ENCODE results near the gene TMEM259. TPM values are rescaled to one million over a fixed set of nuclear protein-coding genes. Genes with fewer than 3 reads are reported as not detected.

Gene TMEM259
- total and polyA plus RNA-seq, 7 donors = 67.1 to 133 (median 88.8) TPM

DNA sequence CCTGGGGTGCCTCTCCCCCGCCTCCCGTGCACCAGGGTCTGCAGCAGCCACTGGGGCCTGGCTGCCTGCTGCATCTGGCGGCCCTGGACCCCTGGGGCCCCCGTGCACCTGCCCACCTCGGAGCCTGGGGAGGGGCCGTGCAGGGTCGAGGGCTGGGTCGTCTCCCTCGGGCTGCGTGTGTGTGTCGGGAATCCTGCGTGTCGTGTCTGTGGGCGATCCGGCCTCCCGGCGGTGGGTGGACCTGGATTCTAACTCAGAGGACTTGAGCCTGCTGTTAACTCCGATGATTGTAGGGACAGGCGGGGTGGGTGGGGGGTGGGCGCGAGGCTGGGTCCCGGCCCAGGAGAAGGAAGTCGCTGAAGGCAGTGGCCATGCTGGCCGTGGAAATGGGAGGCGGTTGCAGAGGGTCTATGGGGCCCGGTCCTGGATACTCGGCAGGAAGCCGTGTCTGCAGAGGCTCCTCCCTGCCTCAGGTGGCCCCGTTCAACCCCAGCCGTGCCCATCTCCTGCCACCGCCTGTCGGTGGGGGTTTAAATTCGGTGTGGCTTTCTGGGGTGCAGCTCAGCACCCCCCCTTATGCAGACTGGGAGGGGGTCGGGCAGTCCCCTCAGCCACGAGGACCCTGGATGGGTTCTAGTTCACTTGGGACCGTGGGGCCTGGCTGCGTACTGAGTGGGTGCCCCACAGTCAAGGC is 46.2 kb downstream of the TMEM259 start:
- Histone ChIP-seq H3K27ac (no peak overlapping the region), H3K4me1 (no peaks in the 10 kb centered on the region), H3K36me3 (ENCODE audit: insufficient read depth in 1 of 2, low read depth in 1 of 2) (peaks cover 0 to 17% of the 10 kb centered on the region in 2 donors), H3K27me3 (ENCODE audit: insufficient read depth in 3 of 3, low read length in 2 of 3) (peaks cover 0 to 7% (median 0%) of the 10 kb centered on the region in 3 donors), H3K4me3 (no peak overlapping the region), H3K9me3 (peaks cover 17% of the 10 kb centered on the region)
- 52 to 72% (median 56%) methylated on average over 27 to 37 of the region's 37 CpGs for WGBS, 3 donors
- intact Hi-C loops (cut with DNase I) = no loop called here
- no peak for ATAC-seq
- no peak for DNase-seq
- TF ChIP-seq, protein P1, sequence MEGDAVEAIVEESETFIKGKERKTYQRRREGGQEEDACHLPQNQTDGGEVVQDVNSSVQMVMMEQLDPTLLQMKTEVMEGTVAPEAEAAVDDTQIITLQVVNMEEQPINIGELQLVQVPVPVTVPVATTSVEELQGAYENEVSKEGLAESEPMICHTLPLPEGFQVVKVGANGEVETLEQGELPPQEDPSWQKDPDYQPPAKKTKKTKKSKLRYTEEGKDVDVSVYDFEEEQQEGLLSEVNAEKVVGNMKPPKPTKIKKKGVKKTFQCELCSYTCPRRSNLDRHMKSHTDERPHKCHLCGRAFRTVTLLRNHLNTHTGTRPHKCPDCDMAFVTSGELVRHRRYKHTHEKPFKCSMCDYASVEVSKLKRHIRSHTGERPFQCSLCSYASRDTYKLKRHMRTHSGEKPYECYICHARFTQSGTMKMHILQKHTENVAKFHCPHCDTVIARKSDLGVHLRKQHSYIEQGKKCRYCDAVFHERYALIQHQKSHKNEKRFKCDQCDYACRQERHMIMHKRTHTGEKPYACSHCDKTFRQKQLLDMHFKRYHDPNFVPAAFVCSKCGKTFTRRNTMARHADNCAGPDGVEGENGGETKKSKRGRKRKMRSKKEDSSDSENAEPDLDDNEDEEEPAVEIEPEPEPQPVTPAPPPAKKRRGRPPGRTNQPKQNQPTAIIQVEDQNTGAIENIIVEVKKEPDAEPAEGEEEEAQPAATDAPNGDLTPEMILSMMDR (IDR thresholded peaks at IDR 0.05) = no peak

DNA sequence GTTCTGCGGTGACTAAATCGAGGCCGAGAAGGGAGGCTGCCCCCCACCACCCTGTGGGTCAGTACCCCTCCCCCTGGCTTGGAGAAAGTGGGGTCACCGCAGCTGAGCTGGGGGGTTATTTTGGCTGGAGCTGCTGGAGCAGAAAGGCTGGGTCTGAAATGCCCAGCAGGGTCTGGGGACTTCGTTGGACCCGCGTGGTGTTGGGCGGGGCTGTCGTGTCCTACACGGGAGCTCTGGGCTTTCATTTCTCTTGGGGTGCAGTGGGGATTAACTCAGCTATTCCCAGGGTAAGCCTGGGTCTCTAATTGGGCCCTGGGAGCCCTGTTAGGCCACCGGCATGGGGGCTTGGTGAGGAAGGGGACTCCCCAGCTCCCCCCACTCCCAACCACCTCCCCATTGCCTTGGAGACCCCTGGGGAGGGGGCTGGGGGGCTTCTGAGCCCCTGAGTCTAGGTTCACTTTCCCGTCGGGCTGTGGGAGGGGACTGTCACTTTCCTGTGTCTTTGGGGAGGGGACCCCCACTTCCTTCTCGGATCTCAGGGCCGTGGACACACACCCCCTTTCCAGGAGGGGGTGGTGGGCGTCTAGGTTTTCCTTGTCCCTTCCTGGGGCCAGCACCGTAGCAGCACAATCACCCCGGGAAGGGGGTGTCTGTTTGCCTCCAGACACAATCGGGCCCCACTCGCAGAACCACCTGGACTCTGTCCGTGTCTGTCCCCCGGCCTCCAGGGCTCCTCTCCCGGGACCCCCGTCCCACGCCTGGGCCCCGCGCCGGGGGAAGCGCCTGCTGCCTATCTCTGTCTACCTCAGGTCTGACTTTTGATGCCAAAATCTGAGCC is 47.0 kb downstream of the TMEM259 start:
- Histone ChIP-seq H3K36me3 (ENCODE audit: insufficient read depth in 1 of 2, low read depth in 1 of 2) (peaks cover 0 to 25% of the 10 kb centered on the region in 2 donors), H3K9me3 (peaks cover 17% of the 10 kb centered on the region), H3K4me1 (no peaks in the 10 kb centered on the region), H3K27me3 (ENCODE audit: insufficient read depth in 3 of 3, low read length in 2 of 3) (peaks cover 0 to 7% (median 0%) of the 10 kb centered on the region in 3 donors), H3K27ac (no peak overlapping the region), H3K4me3 (no peak overlapping the region)
- TF ChIP-seq, protein P1 (IDR thresholded peaks at IDR 0.05) = no peak
- ATAC-seq (no peak), DNase-seq (no peak)
- WGBS, 3 donors = 60 to 65% (median 61%) methylated on average over 27 to 29 of the region's 29 CpGs
- intact Hi-C loops (cut with DNase I) = no loop called here

DNA sequence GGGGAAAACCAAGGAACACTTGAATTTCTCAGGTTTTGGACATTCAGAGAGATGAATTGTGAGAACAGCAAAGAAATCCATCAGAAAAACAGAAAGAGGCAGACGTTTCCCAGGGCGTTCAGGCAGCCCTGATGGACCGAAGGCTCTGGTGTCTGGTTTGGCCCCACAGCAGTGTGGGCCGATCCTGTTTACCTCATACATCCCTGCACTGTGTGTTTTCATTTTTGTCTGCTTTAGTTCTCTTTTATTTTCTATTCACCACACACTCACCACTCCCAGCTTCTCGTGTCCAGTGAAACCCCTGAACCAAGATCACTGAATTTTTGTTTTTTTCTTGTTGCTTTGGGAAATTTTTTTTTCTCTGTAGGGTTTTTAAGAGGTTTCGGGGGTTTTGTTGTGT is 48.6 kb downstream of the TMEM259 start:
- no peak overlapping the region for H3K27ac ChIP-seq
- H3K27me3 ChIP-seq (ENCODE audit: insufficient read depth in 3 of 3, low read length in 2 of 3) = peaks cover 0 to 7% (median 0%) of the 10 kb centered on the region in 3 donors
- WGBS, 3 donors = 94 to 95% (median 95%) methylated on average over 6 of the region's 6 CpGs
- no peak for ATAC-seq
- no peaks in the 10 kb centered on the region for H3K4me1 ChIP-seq
- peaks cover 0 to 36% of the 10 kb centered on the region in 2 donors for H3K36me3 ChIP-seq (ENCODE audit: insufficient read depth in 1 of 2, low read depth in 1 of 2)
- intact Hi-C loops (cut with DNase I) = no loop called here
- H3K9me3 ChIP-seq = peaks cover 17% of the 10 kb centered on the region
- no peak overlapping the region for H3K4me3 ChIP-seq
- DNase-seq = no peak
- TF ChIP-seq, protein P1 (IDR thresholded peaks at IDR 0.05) = no peak

DNA sequence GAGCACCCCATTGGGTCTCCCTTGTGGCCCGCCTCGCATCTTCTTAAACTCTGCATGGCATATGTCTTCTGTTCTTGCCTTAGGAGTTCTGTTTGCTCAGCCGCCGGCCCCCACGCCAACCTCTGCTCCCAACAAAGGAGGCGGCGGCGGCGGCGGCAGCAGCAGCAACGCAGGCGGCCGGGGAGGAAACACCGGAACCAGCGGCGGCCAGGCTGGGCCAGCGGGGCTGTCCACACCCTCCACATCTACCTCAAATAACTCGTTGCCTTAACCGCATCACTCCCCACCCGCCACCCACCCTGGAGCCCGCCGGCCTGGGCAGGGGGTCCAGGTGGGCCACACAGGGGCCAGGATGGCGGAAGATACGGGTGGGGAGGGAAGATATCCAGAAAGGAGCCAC is 49.1 kb downstream of the TMEM259 start:
- intact Hi-C loops (cut with DNase I) = no loop called here
- DNase-seq (no peak), ATAC-seq (no peak)
- peaks cover 0 to 7% (median 0%) of the 10 kb centered on the region in 3 donors for H3K27me3 ChIP-seq (ENCODE audit: insufficient read depth in 3 of 3, low read length in 2 of 3)
- peaks cover 0 to 41% of the 10 kb centered on the region in 2 donors for H3K36me3 ChIP-seq (ENCODE audit: insufficient read depth in 1 of 2, low read depth in 1 of 2)
- H3K4me3 ChIP-seq = no peak overlapping the region
- TF ChIP-seq, protein P1 (IDR thresholded peaks at IDR 0.05) = no peak
- H3K4me1 ChIP-seq = no peaks in the 10 kb centered on the region
- H3K9me3 ChIP-seq = peaks cover 17% of the 10 kb centered on the region
- WGBS, 3 donors = 94 to 96% (median 95%) methylated on average over 22 to 24 of the region's 24 CpGs
- no peak overlapping the region for H3K27ac ChIP-seq
